ENCODE data around the gene PHOX2B.

GRCh38 chr4:41731569-41732126, 16.9 kb downstream of the PHOX2B start:
- TF ChIP-seq POLR2A (IDR thresholded peaks at IDR 0.05; ENCODE audit: low read depth, low read length) (no peak), CEBPB (IDR thresholded peaks at IDR 0.05; ENCODE audit: low read depth, low read length) (no peak), MAFK (IDR thresholded peaks at IDR 0.05; ENCODE audit: low read depth, low read length) (no peak), CHD1 (IDR thresholded peaks at IDR 0.05; ENCODE audit: low read depth, low read length) (no peak), BHLHE40 (IDR thresholded peaks at IDR 0.05; ENCODE audit: low read depth, low read length) (no peak), SMC3 (IDR thresholded peaks at IDR 0.05; ENCODE audit: low read depth, low read length) (no peak), RFX5 (IDR thresholded peaks at IDR 0.05; ENCODE audit: low read depth, low read length) (no peak)
- TF ChIP-seq, protein P1, sequence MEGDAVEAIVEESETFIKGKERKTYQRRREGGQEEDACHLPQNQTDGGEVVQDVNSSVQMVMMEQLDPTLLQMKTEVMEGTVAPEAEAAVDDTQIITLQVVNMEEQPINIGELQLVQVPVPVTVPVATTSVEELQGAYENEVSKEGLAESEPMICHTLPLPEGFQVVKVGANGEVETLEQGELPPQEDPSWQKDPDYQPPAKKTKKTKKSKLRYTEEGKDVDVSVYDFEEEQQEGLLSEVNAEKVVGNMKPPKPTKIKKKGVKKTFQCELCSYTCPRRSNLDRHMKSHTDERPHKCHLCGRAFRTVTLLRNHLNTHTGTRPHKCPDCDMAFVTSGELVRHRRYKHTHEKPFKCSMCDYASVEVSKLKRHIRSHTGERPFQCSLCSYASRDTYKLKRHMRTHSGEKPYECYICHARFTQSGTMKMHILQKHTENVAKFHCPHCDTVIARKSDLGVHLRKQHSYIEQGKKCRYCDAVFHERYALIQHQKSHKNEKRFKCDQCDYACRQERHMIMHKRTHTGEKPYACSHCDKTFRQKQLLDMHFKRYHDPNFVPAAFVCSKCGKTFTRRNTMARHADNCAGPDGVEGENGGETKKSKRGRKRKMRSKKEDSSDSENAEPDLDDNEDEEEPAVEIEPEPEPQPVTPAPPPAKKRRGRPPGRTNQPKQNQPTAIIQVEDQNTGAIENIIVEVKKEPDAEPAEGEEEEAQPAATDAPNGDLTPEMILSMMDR (conservative IDR thresholded peaks at IDR 0.05; ENCODE audit: low read depth, low read length), result no peak

All from IMR-90 (cell line).